Endothelial cell of umbilical vein (primary cell): Measurements from ENCODE around the gene PPP1R18.

ENCODE experiments used
- EZH2 ChIP-seq: IDR thresholded peaks from 2 replicates; pipeline ENCODE4 v1.6.1; 2012; ENCODE audit warnings: borderline replicate concordance, low read depth, mild to moderate bottlenecking, moderate library complexity, low read length, inconsistent platforms; ENCODE audit not compliant: severe bottlenecking
- POLR2A ChIP-seq: IDR thresholded peaks from 2 replicates; pipeline ENCODE4 v1.6.1; 2012; ENCODE audit warnings: low read depth, mild to moderate bottlenecking, control low read depth, low read length
- TF ChIP-seq, protein P1 (sequence below): IDR thresholded peaks from 2 replicates; pipeline ENCODE4 v1.6.1; 2011; ENCODE audit not compliant: insufficient read depth, insufficient read length
- TF ChIP-seq, protein P2 (sequence below), 2 donors: IDR thresholded peaks; 1 replicate in 1 of 2; 2 replicates in 1 of 2; pipeline ENCODE4 v1.5.1; 2011; ENCODE audit warnings: low read length in 2 of 2, mild to moderate bottlenecking in 2 of 2, moderate library complexity in 2 of 2, control low read depth in 1 of 2, inconsistent platforms in 1 of 2, low read depth in 1 of 2; ENCODE audit not compliant: insufficient read depth in 1 of 2; ENCODE audit errors: extremely low read depth in 1 of 2

DNA sequence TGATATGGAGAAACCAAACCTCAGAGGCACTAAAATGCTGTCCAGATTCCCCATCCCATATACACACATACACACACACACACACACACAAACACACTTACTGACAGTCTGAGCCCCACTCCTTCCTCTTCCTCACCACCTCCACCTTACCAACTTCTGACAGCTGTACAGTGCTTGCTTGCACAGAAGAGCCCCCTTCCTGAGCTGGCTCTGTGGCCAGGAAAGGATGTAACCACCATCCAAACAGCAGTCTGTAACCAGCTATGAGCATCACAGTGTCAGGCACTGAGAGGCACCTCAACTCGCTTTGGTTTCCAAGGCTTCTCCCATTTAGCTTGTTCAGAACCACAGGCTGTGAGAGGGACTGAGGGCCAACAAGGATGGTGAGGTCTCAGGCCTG, 45.4 kb downstream of the PPP1R18 start:
- TF ChIP-seq POLR2A (no peak), EZH2 (no peak)
- TF ChIP-seq, protein P1, sequence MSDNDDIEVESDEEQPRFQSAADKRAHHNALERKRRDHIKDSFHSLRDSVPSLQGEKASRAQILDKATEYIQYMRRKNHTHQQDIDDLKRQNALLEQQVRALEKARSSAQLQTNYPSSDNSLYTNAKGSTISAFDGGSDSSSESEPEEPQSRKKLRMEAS = no peak
- TF ChIP-seq, protein P2, sequence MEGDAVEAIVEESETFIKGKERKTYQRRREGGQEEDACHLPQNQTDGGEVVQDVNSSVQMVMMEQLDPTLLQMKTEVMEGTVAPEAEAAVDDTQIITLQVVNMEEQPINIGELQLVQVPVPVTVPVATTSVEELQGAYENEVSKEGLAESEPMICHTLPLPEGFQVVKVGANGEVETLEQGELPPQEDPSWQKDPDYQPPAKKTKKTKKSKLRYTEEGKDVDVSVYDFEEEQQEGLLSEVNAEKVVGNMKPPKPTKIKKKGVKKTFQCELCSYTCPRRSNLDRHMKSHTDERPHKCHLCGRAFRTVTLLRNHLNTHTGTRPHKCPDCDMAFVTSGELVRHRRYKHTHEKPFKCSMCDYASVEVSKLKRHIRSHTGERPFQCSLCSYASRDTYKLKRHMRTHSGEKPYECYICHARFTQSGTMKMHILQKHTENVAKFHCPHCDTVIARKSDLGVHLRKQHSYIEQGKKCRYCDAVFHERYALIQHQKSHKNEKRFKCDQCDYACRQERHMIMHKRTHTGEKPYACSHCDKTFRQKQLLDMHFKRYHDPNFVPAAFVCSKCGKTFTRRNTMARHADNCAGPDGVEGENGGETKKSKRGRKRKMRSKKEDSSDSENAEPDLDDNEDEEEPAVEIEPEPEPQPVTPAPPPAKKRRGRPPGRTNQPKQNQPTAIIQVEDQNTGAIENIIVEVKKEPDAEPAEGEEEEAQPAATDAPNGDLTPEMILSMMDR (IDR thresholded peaks at IDR 0.05; ENCODE audit: extremely low read depth in 1 of 2, insufficient read depth in 1 of 2, low read depth in 1 of 2, low read length in 2 of 2) = no peak
